IPS-NIHi7 (cell line): ENCODE measurements around the gene MYO1E.
A peak's percentile ranks its signal among the peaks of the same experiment; 100 is the strongest.
"Not testable (repeated sequence)": the region's sequence is repeated elsewhere in the genome, so short reads cannot be mapped to it uniquely, and the experiment has no call there.

Experiments used
- DNase-seq: peaks from one replicate; pipeline ENCODE4 v3.0.0; 2012; ENCODE audit warnings: mixed read lengths; ENCODE audit errors: extremely low spot score

The MYO1E gene

GRCh38 chr15:59131969-59132562, 240.6 kb downstream of the MYO1E start:
- DNase-seq, result no peak

- no peak for DNase-seq
These were observed 241.2 kb downstream of the MYO1E start for GRCh38 chr15:59131456-59131855.

DNA sequence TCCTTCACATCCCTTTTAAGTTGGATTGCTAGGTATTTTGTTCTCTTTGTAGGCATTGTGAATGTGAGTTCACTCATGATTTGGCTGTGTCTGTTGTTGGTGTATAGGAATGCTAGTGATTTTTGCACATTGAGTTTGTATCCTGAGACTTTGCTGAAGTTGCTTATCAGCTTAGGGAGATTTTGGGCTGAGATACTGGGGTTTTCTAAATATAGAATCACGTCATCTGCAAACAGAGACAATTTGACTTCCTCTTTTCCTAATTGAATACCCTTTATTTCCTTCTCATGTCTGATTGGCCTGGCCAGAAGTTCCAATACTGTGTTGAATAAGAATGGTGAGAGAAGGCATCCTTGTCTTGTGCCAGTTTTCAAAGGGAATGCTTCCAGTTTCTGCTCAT, 245.4 kb downstream of the MYO1E start:
- not testable (repeated sequence) for DNase-seq

GRCh38 chr15:59125683-59126082, 247.0 kb downstream of the MYO1E start:
- not testable (repeated sequence) for DNase-seq

DNA sequence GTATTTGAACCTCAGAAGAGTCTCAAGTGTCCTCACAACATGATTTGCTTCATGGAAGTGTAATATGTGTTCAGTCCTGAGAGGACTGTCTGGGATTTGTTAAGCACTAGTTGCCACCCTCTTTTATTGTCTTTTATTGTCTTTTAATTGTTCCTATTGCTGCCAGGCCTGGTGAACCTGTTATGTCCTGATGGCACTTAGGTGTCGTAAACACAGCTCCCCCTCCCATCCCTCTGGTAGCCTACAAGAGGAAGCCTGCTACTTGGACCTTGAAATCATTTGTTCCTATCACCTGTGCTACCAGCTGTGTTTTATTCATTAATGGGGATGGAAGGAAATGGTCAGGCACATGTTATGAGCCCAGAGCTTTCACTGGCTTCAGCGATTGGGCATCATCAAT, 248.4 kb downstream of the MYO1E start:
- DNase-seq, result no peak

- no peak for DNase-seq
These were observed 251.7 kb downstream of the MYO1E start for GRCh38 chr15:59120937-59121336.

DNA sequence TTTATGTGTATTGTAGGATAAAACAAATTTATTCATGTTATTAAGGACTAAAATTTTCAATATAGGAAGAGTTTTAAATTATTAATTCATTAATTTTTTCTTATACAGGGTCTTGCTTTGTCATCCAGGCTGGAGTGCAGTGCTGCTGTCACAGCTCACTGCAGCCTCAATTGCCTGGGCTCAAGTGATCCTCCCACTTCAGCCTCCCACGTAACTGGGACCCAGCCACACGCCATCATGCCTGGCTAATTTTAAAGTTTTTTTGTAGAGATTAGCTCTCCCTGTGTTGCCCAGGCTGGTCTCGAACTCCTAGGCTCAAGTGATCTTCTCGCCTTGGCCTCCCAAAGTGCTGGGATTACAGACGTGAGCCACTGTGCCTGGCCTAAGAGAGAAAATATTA, 253.0 kb downstream of the MYO1E start:
- no peak for DNase-seq

- DNase-seq, result no peak
These were observed 255.9 kb downstream of the MYO1E start for GRCh38 chr15:59116771-59117170.

GRCh38 chr15:59116141-59116540, 256.5 kb downstream of the MYO1E start:
- no peak for DNase-seq

DNA sequence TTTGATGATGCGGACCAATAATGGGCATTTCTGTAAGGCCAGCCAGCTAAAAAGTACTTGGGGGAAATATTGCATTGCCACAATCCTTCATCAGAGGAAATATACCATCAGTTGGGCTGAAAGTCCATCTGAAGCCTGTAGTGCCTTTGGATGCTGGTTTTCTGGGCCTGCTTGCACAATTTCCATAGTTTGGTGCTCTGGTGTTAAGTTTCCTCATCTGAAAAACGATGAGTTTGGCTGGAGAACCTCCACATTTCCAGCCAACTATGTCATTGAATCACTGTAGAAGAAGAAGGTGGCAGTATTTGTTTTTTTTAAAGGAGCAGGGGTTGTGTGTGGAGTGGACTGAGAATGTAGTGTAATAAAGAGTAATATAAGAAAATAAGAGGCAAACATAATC, 257.6 kb downstream of the MYO1E start:
- no peak for DNase-seq

DNA sequence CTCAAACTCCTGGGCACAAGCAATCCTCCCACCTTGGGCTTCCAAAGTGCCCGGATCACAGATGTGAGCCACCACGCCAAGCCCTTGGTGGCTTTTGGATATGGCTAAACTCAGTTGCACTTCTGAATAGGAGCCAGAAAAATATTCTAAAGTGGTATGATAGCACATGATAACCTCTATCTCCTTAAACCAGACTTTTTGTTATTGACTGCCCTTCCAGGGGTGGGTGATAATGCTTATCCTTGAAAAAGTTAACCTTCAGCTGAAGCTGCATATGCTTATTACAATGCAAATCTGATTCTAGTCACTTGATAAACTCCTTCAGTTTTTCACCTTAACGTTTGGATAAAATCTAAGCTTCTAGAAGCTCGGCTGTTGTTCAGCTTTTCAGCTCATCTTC, 261.4 kb downstream of the MYO1E start:
- DNase-seq, result no peak

DNA sequence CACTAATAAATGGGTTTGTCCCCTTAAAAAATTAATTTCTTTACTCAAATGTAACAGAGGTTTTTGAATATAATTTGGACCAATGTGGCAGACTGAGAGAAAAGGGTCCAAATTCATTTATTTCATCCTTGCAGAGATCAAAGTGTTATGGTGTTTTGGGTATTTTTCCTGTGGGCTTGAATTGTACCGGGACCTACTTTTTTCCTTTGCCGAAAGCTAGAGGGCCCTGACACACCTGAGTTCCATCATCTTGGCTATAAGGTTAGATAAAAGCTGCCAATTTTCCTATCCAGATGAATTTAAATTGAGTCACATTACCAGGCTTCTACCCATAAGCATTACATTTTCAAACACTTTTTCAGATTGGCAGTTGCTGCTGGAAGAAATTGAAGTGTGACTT, 266.8 kb downstream of the MYO1E start:
- peak; percentile 25 for DNase-seq

- DNase-seq, result peak; percentile 98
These were observed 267.5 kb downstream of the MYO1E start, which contains the start of gene CCNB2 for GRCh38 chr15:59104912-59105732. Gene CCNB2 (plus strand): TSS chr15:59105146. CDS start chr15:59105269, 123 bp downstream.

GRCh38 chr15:59104602-59104911, 268.1 kb downstream of the MYO1E start:
- DNase-seq, result no peak

DNA sequence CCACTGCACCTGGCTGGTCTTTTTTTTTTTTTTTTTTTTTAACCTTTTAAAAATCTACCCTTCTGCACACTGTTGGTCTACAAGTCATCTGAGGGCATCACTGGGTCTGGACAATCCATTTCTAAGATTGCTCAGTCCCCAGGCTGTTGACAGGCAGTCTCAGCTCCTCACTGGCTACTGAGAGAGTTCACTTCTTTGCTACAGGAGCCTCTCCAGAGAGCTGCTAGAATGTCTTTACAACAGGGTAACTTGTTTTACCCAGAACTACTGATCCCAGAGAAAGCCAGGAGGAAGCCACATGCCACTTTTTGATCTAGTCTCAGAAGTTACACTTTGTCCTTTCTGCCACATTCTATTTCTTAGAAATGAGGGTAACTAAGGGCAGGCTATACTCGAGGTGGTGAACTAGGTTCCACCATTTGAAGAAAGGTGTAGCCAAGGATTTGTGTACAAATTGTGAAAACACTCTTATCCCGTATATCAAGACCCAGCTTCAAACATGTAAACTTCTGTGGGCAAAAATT, 273.4 kb downstream of the MYO1E start:
- DNase-seq, result no peak

- no peak for DNase-seq
These were observed 276.2 kb downstream of the MYO1E start for GRCh38 chr15:59096429-59096828.

GRCh38 chr15:59094077-59094476, 278.6 kb downstream of the MYO1E start:
- DNase-seq, result no peak

GRCh38 chr15:59087731-59088130, 284.9 kb downstream of the MYO1E start:
- no peak for DNase-seq
